Cardiac fibroblast (primary cell): ENCODE measurements around the gene MYL7.

Source experiments
- DNase-seq, 2 donors: peaks; one replicate each; pipeline versions ENCODE4 v3.0.0 to v3.0.0-alpha.2; 2010; ENCODE audit warnings: low read depth in 2 of 2
- H3K4me3 ChIP-seq, 2 donors: replicated peaks in 1 of 2; 1 replicate in 1 of 2; 2 replicates in 1 of 2; pipeline ENCODE4 v1.5.1; 2011; ENCODE audit warnings: low read depth in 2 of 2, low read length in 2 of 2, mild to moderate bottlenecking in 2 of 2, moderate library complexity in 1 of 2
- CTCF ChIP-seq: IDR thresholded peaks from one replicate; pipeline ENCODE4 v1.5.1; 2011; ENCODE audit warnings: low read depth, mild to moderate bottlenecking, low read length, inconsistent platforms

MYL7 gene

GRCh38 chr7:44158873-44159631 is 17.9 kb upstream of the MYL7 start:
- DNase-seq, result no peak
- no peak for TF ChIP-seq CTCF
- H3K4me3 ChIP-seq, result no peak overlapping the region

- TF ChIP-seq CTCF, result no peak
- no peak for DNase-seq
- no peak overlapping the region for H3K4me3 ChIP-seq
Measured at GRCh38 chr7:44158096-44158872, 17.2 kb upstream of the MYL7 start.

- TF ChIP-seq CTCF, result no peak
- no peak overlapping the region for H3K4me3 ChIP-seq
- no peak for DNase-seq
Measured at GRCh38 chr7:44157116-44158080, 16.3 kb upstream of the MYL7 start.

GRCh38 chr7:44156453-44157010 is 15.4 kb upstream of the MYL7 start:
- DNase-seq, result no peak
- no peak overlapping the region for H3K4me3 ChIP-seq
- TF ChIP-seq CTCF, result no peak

GRCh38 chr7:44155191-44156185 is 14.4 kb upstream of the MYL7 start:
- TF ChIP-seq CTCF, result no peak
- no peak overlapping the region for H3K4me3 ChIP-seq
- DNase-seq, result no peak
